Caco-2 (cell line): ENCODE results near the gene IPO11. TPM values are rescaled to one million over a fixed set of nuclear protein-coding genes. Genes with fewer than 3 reads are reported as not detected.

Experiments
- BruUV-seq: library from RNA; stranded (reverse); fragments of 400-500 nt; replicated peaks from 2 replicates; lab custom pipeline; 2021; lab: Mats Ljungman, UMichigan
- CTCF ChIA-PET: fragments of 300-600 bp; sonication (Branson Sonifier 250); formaldehyde crosslinking; loops from one replicate; lab custom pipeline; 2022; ENCODE audit warnings: antibody characterized with exemption; lab: Charles Lee
- POLR2A ChIA-PET: fragments of 300-600 bp; sonication (Branson Sonifier 250); formaldehyde crosslinking; loops from one replicate; lab custom pipeline; 2022; ENCODE audit warnings: antibody characterized with exemption; lab: Charles Lee
- DNase-seq, 2 experiments: peaks; one replicate each; pipeline versions ENCODE4 v3.0.0 to v3.0.0-alpha.2; 2020 to 2022
- H3K27me3 ChIP-seq: replicated peaks from 2 replicates; pipeline ENCODE4 v1.6.0; 2011; ENCODE audit warnings: low read length; ENCODE audit not compliant: control insufficient read depth, insufficient read depth
- H3K36me3 ChIP-seq: 2 replicates; pipeline ENCODE4 v1.5.1; 2011; ENCODE audit warnings: low read length; ENCODE audit not compliant: control insufficient read depth, insufficient read depth
- H3K4me1 ChIP-seq: fragments of 250-450 bp; sonication (Bioruptor Pico); 2 replicates; pipeline ENCODE4 v1.5.1; 2020; ENCODE audit warnings: mild to moderate bottlenecking
- H3K4me3 ChIP-seq: 2 replicates; pipeline ENCODE4 v1.5.1; 2011; ENCODE audit warnings: low read depth, mild to moderate bottlenecking, control low read depth, low read length
- H3K9me3 ChIP-seq: fragments of 250-450 bp; sonication (Bioruptor Pico); 2 replicates; pipeline ENCODE4 v1.5.1; 2020; ENCODE audit warnings: mild to moderate bottlenecking, moderate library complexity
- H3K27ac Mint-ChIP-seq: one replicate; pipeline ENCODE4 v1.8.0; 2022; ENCODE audit warnings: mixed read lengths; ENCODE audit not compliant: unreplicated experiment
- H3K27me3 Mint-ChIP-seq: one replicate; pipeline ENCODE4 v1.8.0; 2022; ENCODE audit warnings: mixed read lengths; ENCODE audit not compliant: insufficient read depth, unreplicated experiment
- H3K36me3 Mint-ChIP-seq: one replicate; pipeline ENCODE4 v1.8.0; 2022; ENCODE audit warnings: mild to moderate bottlenecking, mixed read lengths; ENCODE audit not compliant: insufficient read depth, unreplicated experiment
- H3K4me1 Mint-ChIP-seq: one replicate; pipeline ENCODE4 v1.8.0; 2022; ENCODE audit warnings: low read depth, mixed read lengths; ENCODE audit not compliant: unreplicated experiment
- H3K4me3 Mint-ChIP-seq: one replicate; pipeline ENCODE4 v1.8.0; 2022; ENCODE audit warnings: mild to moderate bottlenecking, moderate library complexity, mixed read lengths; ENCODE audit not compliant: unreplicated experiment
- H3K9me3 Mint-ChIP-seq: one replicate; pipeline ENCODE4 v1.8.0; 2022; ENCODE audit warnings: mixed read lengths; ENCODE audit not compliant: unreplicated experiment
- CTCF ChIP-seq, 2 experiments: fragments of 200-600 bp in 1 of 2; IDR thresholded peaks; 1 replicate in 1 of 2; 2 replicates in 1 of 2; pipeline versions ENCODE4 v1.5.1 to v1.8.0; 2011 to 2022; ENCODE audit warnings: antibody characterized with exemption in 1 of 2, control low read depth in 1 of 2, inconsistent platforms in 1 of 2, low read depth in 1 of 2, low read length in 1 of 2, mild to moderate bottlenecking in 1 of 2, moderate library complexity in 1 of 2; ENCODE audit not compliant: insufficient read depth in 1 of 2, severe bottlenecking in 1 of 2, unreplicated experiment in 1 of 2
- intact Hi-C: fragments of 100-400 bp; cut with micrococcal nuclease; formaldehyde crosslinking; loops from one replicate; pipeline ENCODE4 v1.10.0; 2022; ENCODE audit not compliant: unreplicated experiment
- total RNA-seq: library from RNA; stranded (reverse); gene quantifications from 2 replicates; pipeline ENCODE4 v1.2.3, GENCODE V29; 2022

IPO11 gene
- total RNA-seq, 1 experiment from 2014 or later, result 54.1 TPM

GRCh38 chr5:62494772-62495171, 82.2 kb downstream of the IPO11 start:
- TF ChIP-seq CTCF (IDR thresholded peaks at IDR 0.05; ENCODE audit: insufficient read depth in 1 of 2, low read depth in 1 of 2, low read length in 1 of 2, severe bottlenecking in 1 of 2, unreplicated experiment in 1 of 2), result no peak
- intact Hi-C loops, result no loop called here
- no TSS peak for BruUV-seq

GRCh38 chr5:62496876-62497275, 84.3 kb downstream of the IPO11 start:
- Histone ChIP-seq H3K4me3 (no peak overlapping the region), H3K27me3 (no peaks in the 10 kb centered on the region), H3K9me3 (no peaks in the 10 kb centered on the region), H3K4me1 (no peaks in the 10 kb centered on the region), H3K36me3 (no peaks in the 10 kb centered on the region)
- no peak for DNase-seq
- no peaks in the 10 kb centered on the region for H3K9me3 Mint-ChIP-seq
- POLR2A ChIA-PET, result no interaction called here
- H3K4me3 Mint-ChIP-seq, result no peak overlapping the region
- H3K27ac Mint-ChIP-seq, result no peak overlapping the region
- H3K4me1 Mint-ChIP-seq, result no peaks in the 10 kb centered on the region
- peaks cover 47% of the 10 kb centered on the region for H3K36me3 Mint-ChIP-seq
- no TSS peak for BruUV-seq
- CTCF ChIA-PET, result no interaction called here
- no peaks in the 10 kb centered on the region for H3K27me3 Mint-ChIP-seq
- TF ChIP-seq CTCF (IDR thresholded peaks at IDR 0.05; ENCODE audit: insufficient read depth in 1 of 2, low read depth in 1 of 2, low read length in 1 of 2, severe bottlenecking in 1 of 2, unreplicated experiment in 1 of 2), result no peak
- intact Hi-C loops, result no loop called here

More at GRCh38 chr5:62494772-62495171, 82.2 kb downstream of the IPO11 start:
- DNase-seq, result no peak
- CTCF ChIA-PET, result no interaction called here
- POLR2A ChIA-PET, result no interaction called here
- H3K4me1 Mint-ChIP-seq, result no peaks in the 10 kb centered on the region
- no peaks in the 10 kb centered on the region for H3K27me3 Mint-ChIP-seq
- H3K4me3 ChIP-seq, result no peak overlapping the region
- no peaks in the 10 kb centered on the region for H3K4me1 ChIP-seq
- H3K9me3 ChIP-seq, result no peaks in the 10 kb centered on the region
- H3K4me3 Mint-ChIP-seq, result no peak overlapping the region
- no peak overlapping the region for H3K27ac Mint-ChIP-seq
- peaks cover 43% of the 10 kb centered on the region for H3K36me3 Mint-ChIP-seq
- no peaks in the 10 kb centered on the region for H3K9me3 Mint-ChIP-seq
- no peaks in the 10 kb centered on the region for H3K27me3 ChIP-seq
- no peaks in the 10 kb centered on the region for H3K36me3 ChIP-seq

- no peaks in the 10 kb centered on the region for H3K9me3 ChIP-seq
- BruUV-seq, result no TSS peak
- no peaks in the 10 kb centered on the region for H3K9me3 Mint-ChIP-seq
- no peak for DNase-seq
- H3K36me3 ChIP-seq, result no peaks in the 10 kb centered on the region
- no peak overlapping the region for H3K27ac Mint-ChIP-seq
- H3K27me3 Mint-ChIP-seq, result no peaks in the 10 kb centered on the region
- POLR2A ChIA-PET, result no interaction called here
- no peak for TF ChIP-seq CTCF (IDR thresholded peaks at IDR 0.05; ENCODE audit: insufficient read depth in 1 of 2, low read depth in 1 of 2, low read length in 1 of 2, severe bottlenecking in 1 of 2, unreplicated experiment in 1 of 2)
- H3K27me3 ChIP-seq, result no peaks in the 10 kb centered on the region
- peaks cover 45% of the 10 kb centered on the region for H3K36me3 Mint-ChIP-seq
- intact Hi-C loops, result no loop called here
- no peak overlapping the region for H3K4me3 Mint-ChIP-seq
- no peak overlapping the region for H3K4me3 ChIP-seq
- no peaks in the 10 kb centered on the region for H3K4me1 ChIP-seq
- CTCF ChIA-PET, result no interaction called here
- H3K4me1 Mint-ChIP-seq, result no peaks in the 10 kb centered on the region
Observed at GRCh38 chr5:62498961-62499360, 86.4 kb downstream of the IPO11 start.
